Adrenal gland (tissue), 5 donors: Measurements from ENCODE around the gene EPHA6.
"Not testable (repeated sequence)": the region's sequence is repeated elsewhere in the genome, so short reads cannot be mapped to it uniquely, and the experiment has no call there.

Experiments
- CTCF ChIP-seq, 6 experiments: fragments of 450-650 bp in 4 of 6; fragments of 200-600 bp in 2 of 6; sonication (generic) in 1 of 6; IDR thresholded peaks; 1 replicate in 5 of 6; 2 replicates in 1 of 6; pipeline versions ENCODE4 v1.5.1 to v1.8.0; 2016 to 2021; ENCODE audit warnings: antibody characterized with exemption in 6 of 6, mild to moderate bottlenecking in 2 of 6, moderate library complexity in 1 of 6
- POLR2A ChIP-seq, 2 donors: fragments of 450-650 bp; IDR thresholded peaks; one replicate each; pipeline ENCODE4 v1.6.1; 2017; ENCODE audit warnings: antibody characterized with exemption in 2 of 2, mild to moderate bottlenecking in 2 of 2, moderate library complexity in 1 of 2
- donor health status: DM: no; HTN: no; CAD: no.

- not testable (repeated sequence) for TF ChIP-seq POLR2A, CTCF (IDR thresholded peaks at IDR 0.05)
Observed at GRCh38 chr3:96942131-96942530, 127.7 kb downstream of the EPHA6 start.
